ENCODE data around the gene AACS. TPM values are rescaled to one million over a fixed set of nuclear protein-coding genes. Genes with fewer than 3 reads are reported as not detected.

Gene AACS
- total and polyA plus RNA-seq, 2 of the 8 experiments (the other 6 are each of a cell fraction or from before 2014, with no cell fraction given), result 51.9 to 52.4 TPM

- TF ChIP-seq SUZ12 (IDR thresholded peaks at IDR 0.05; ENCODE audit: low read length) (no peak), JUND (IDR thresholded peaks at IDR 0.05; ENCODE audit: low read length) (no peak), RNF2 (IDR thresholded peaks at IDR 0.05; ENCODE audit: borderline replicate concordance, low read depth, low read length, missing control alignments, poor library complexity, severe bottlenecking) (no peak), ZNF274 (IDR thresholded peaks at IDR 0.05; ENCODE audit: borderline replicate concordance, extremely low read depth, low read length) (no peak), SAP30 (IDR thresholded peaks at IDR 0.05; ENCODE audit: insufficient read depth, insufficient replicate concordance, low read length) (no peak)
These were observed 55.9 kb downstream of the AACS start (continued) for GRCh38 chr12:125121106-125121505.

Measured in H1 (cell line).